Measurements from ENCODE around the gene PITPNM3.

PITPNM3 gene

DNA sequence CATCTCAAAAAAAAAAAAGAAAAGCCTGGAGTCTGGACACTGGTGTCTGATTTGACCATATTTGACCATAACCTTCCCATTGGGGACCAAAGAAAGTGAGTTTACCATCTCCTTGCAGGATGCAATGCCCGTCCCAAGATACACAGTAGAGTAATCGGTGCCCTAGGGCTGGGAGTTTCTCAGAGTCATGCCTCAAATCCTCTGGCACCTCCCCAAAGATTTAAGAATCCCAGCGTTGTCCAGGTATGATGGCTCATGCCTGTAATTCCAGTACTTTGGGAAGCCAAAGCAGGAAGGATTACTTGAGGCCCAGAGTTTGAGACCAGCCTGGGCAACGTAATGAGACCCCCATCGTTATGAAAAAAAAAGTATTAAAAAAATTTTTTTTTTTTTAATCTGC, 5.0 kb downstream of the PITPNM3 start:
- no peak for DNase-seq

- no peak for DNase-seq
Measured at GRCh38 chr17:6549384-6550036, 6.8 kb downstream of the PITPNM3 start.

DNA sequence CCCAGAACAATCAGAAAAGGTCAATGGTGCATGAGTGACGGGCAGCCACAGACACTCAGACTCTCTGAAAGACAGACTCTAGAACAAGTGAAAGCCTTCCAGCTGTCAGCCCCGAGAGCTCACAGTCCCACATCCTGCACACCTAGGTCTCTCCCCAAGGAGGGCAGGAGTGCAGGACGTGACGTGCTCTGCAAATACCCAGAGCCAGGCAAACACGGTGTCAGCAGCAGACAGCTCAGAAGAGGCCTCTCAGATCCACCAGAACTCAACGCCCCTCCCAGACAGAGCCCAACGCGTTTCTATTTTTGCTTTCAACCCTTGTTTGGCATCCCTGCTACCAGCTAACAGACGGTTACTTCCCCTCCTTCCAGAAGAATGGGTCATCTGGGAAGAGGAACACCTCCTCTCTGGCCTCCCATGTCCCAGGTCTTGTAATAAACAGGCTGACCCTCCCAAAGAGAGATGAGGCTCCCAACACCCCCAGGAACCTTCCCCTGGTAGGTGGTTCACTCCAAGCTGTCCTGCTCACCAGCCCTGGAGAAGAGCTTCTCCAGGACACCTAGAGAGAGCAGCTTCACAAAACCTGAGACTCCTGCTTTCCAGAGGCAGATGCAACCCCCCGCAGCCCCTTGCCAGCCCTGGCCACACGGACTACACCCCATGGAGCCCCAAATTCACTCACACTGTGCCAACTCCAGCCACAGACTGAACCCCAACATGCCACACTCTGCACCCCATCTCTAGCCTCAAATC, 7.6 kb downstream of the PITPNM3 start:
- peak in 1 of 2 donors; percentile 9 for DNase-seq

- DNase-seq, result no peak
Measured at GRCh38 chr17:6548034-6548433, 8.3 kb downstream of the PITPNM3 start.

DNA sequence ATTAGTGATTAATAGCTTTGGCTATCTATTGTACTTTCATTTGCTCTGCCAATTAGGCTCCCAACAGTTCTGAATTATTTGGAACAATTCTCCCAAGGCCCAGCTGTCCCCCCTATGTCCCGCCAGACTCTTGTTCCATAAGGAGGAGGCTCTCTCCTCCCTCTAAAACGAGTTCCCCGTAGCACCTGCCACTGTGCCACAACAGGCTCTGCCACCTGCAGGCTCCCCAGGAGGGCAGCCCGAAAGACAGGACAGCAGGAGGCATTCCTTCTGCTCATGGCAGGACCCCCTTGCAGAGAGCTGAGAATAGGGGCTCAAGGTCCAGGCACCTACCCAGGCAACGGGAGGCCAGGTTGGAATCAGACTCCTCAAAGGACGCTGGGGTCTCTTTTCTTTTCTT, 9.0 kb downstream of the PITPNM3 start:
- no peak for DNase-seq

- DNase-seq, result no peak
Measured at GRCh38 chr17:6546069-6546718, 10.2 kb downstream of the PITPNM3 start.

GRCh38 chr17:6545291-6545690, 11.1 kb downstream of the PITPNM3 start:
- DNase-seq, result no peak

DNA sequence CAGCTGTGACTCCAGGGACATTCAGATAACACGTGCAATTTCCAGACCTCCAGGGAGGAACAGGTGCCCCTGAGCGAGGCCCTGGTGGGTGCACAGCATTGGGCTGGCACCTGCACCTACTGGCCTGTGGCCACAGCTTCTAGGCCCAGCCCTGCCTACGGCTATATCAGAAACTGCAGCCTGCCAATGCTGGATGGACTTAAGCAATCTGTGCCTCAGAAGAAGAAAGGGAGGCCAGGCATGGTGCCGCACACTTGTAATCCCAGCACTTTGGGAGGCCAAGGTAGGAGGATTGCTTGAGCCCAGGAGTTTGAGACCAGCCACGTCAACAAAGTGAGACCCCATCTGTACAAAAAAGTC, 12.4 kb downstream of the PITPNM3 start:
- no peak for DNase-seq

GRCh38 chr17:6543079-6544010, 13.0 kb downstream of the PITPNM3 start:
- no peak for DNase-seq

- no peak for DNase-seq
Measured at GRCh38 chr17:6542577-6542976, 13.8 kb downstream of the PITPNM3 start.

DNA sequence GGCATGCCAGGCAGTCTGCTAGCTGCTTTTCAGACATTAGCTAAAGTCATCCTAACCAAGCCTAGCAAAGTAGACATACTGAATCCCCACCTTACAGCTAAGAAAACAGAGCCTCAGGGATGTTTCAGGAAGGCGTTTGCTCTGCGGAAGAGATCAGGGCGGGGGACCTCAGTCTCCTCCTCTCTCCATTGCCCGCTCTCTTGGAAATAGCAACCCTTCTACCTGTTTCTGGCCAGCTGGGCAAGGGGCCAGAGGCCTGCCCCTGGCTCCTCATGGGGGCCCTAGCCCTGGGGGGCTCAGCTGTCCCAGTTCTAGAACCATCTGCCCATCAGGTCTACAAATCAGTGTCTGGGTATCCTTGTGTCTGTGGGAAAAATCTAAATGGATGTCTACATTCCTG, 14.5 kb downstream of the PITPNM3 start:
- no peak for DNase-seq

- no peak for DNase-seq
Measured at GRCh38 chr17:6539871-6540270, 16.5 kb downstream of the PITPNM3 start.

- DNase-seq, result no peak
Measured at GRCh38 chr17:6536566-6537065, 19.7 kb downstream of the PITPNM3 start.

DNA sequence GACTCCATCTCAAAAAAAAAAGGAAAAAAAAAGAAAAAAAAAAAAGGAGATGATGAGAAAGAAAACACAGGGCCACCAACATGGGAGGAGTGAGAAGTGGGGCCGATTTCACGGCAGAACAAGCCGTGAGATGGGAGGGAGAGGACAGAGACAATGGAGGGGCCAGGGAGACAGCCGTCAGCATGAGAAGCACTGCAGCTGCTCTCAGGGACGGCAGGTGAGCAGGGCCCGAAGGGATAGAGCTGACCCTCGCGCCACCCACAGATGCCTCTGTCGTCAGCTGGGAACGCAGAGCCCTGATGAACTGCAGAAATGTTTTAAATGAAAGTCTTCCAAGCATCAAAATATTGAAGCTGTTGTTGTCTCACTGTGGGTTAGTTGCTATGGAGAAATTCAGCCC, 20.3 kb downstream of the PITPNM3 start:
- no peak for DNase-seq

- no peak for DNase-seq
Measured at GRCh38 chr17:6534846-6535514, 21.4 kb downstream of the PITPNM3 start.

GRCh38 chr17:6532441-6532885, 23.9 kb downstream of the PITPNM3 start:
- no peak for DNase-seq

DNA sequence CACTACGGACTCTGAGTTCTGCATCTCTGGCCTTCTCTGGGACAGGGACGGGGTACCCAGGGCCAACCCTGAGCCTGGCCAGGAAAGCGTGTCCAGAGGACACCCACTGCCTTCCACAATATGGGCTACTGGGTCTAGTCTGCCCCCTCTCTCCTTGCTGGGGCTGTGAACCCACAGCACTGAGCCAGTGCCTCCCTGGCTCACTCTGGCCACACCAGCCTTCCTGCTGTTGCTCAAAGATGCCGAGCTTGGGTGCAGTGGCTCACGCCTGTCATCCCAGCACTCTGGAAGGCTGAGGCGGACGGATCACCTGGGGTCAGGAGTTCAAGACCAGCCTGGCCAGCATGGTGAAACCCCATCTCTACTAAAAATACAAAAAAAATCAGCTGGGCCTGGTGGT, 24.8 kb downstream of the PITPNM3 start:
- DNase-seq, result no peak

GRCh38 chr17:6530324-6530920, 25.9 kb downstream of the PITPNM3 start:
- DNase-seq, result no peak

DNA sequence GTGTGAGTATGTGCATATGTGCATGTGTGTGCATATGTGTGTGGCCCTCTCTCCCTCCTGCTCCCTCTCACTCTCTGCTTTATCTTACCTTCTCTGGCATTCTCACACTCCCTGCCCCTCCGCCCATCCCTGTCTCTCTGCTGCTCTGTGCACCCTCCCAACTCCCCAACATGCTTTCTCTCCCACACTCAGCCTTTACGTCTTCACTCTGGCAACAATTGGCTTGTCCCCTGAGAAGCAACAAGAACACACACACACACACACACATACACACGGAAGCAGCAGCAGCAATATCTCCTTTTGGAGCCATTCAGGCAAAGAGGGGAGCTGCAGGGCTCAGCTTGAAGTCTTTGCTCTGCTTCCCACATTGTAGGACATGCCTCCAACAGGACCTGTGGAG, 27.8 kb downstream of the PITPNM3 start:
- no peak for DNase-seq

GRCh38 chr17:6526362-6527152, 29.8 kb downstream of the PITPNM3 start:
- no peak for DNase-seq

DNA sequence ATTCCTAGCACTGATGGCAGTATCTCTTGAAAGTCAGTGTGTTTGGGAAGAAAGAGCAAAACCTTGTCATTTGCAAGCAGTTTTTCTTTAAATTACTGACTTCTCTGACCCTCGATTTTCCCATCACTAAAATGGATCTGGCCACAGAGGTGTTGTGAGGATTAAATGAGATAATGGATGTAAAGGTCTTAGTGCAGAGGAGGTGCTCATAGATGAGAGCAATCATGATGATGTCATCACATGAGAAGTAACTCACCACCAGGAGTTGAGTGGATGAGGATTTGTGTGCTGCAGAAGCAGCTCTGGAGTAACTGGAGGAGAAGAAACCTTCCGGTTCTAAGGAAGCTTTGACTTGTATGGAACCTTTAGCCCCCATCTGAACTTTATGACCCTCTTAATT, 30.6 kb downstream of the PITPNM3 start:
- DNase-seq, result no peak
